HCT116 (cell line): ENCODE data around the gene ATG4C.

Experiments
- CTCF ChIP-seq, 3 experiments: fragments of 200-600 bp in 1 of 3; sonication (generic) in 1 of 3; IDR thresholded peaks in 2 of 3; conservative IDR thresholded peaks in 1 of 3; 2 replicates each; pipeline ENCODE4 v1.5.1; 2012 to 2017; ENCODE audit warnings: low read depth in 2 of 3, low read length in 2 of 3, antibody characterized with exemption in 1 of 3, borderline replicate concordance in 1 of 3, control low read depth in 1 of 3, mild to moderate bottlenecking in 1 of 3, mixed read lengths in 1 of 3, mixed run types in 1 of 3, moderate library complexity in 1 of 3; ENCODE audit not compliant: insufficient read depth in 1 of 3
- EZH2 ChIP-seq: fragments of 200-600 bp; sonication (generic); IDR thresholded peaks from 2 replicates; pipeline ENCODE4 v1.6.1; 2017; ENCODE audit warnings: antibody characterized with exemption, mixed run types
- POLR2A ChIP-seq: IDR thresholded peaks from 2 replicates; pipeline ENCODE4 v1.7.0; 2011; ENCODE audit warnings: borderline replicate concordance; ENCODE audit not compliant: insufficient read depth, insufficient read length; ENCODE audit errors: extremely low read depth
- POLR2AphosphoS5 ChIP-seq: IDR thresholded peaks from 2 replicates; pipeline ENCODE4 v1.6.1; 2011; ENCODE audit warnings: mild to moderate bottlenecking, low read depth, low read length, moderate library complexity
- TCF7L2 ChIP-seq: IDR thresholded peaks from 2 replicates; pipeline ENCODE4 v1.7.0; 2011; ENCODE audit warnings: borderline replicate concordance, inconsistent platforms; ENCODE audit not compliant: insufficient read depth, insufficient read length; ENCODE audit errors: extremely low read depth

- TF ChIP-seq TCF7L2 (no peak), CTCF (IDR thresholded peaks at IDR 0.05 in 2 of 3, conservative IDR thresholded peaks at IDR 0.05 in 1 of 3; ENCODE audit: borderline replicate concordance in 1 of 3, insufficient read depth in 1 of 3, low read depth in 2 of 3, low read length in 2 of 3) (no peak), POLR2AphosphoS5 (no peak), POLR2A (no peak), EZH2 (no peak)
Measured at GRCh38 chr1:62887799-62888507, 104.0 kb downstream of the ATG4C start.
